Muscle of leg (tissue), 11 donors: ENCODE measurements around the gene TK2. TPM values are rescaled to one million over a fixed set of nuclear protein-coding genes. Genes with fewer than 3 reads are reported as not detected.
"Not testable (repeated sequence)": the region's sequence is repeated elsewhere in the genome, so short reads cannot be mapped to it uniquely, and the experiment has no call there.

Source experiments
- DNase-seq: peaks from one replicate; pipeline ENCODE4 v3.0.0; 2013
- H3K27ac ChIP-seq: one replicate; pipeline ENCODE4 v1.5.1; 2013; ENCODE audit warnings: mild to moderate bottlenecking, low read length, control low read depth
- H3K27me3 ChIP-seq: one replicate; pipeline ENCODE4 v1.6.1; 2013; ENCODE audit warnings: low read length; ENCODE audit not compliant: control insufficient read depth, insufficient read depth
- H3K36me3 ChIP-seq: one replicate; pipeline ENCODE4 v1.6.1; 2013; ENCODE audit warnings: low read length; ENCODE audit not compliant: control insufficient read depth, insufficient read depth
- H3K4me1 ChIP-seq: one replicate; pipeline ENCODE4 v1.6.1; 2013; ENCODE audit warnings: low read length; ENCODE audit not compliant: control insufficient read depth, insufficient read depth
- H3K4me3 ChIP-seq: one replicate; pipeline ENCODE4 v1.5.1; 2013; ENCODE audit warnings: low read length, control low read depth
- H3K9me3 ChIP-seq: replicated peaks from 2 replicates; pipeline ENCODE4 v1.6.1; 2013; ENCODE audit warnings: low read depth, low read length; ENCODE audit not compliant: control insufficient read depth
- WGBS: methylation state at CpG from one replicate; pipeline ENCODE4 v1.1.5; 2013; ENCODE audit warnings: missing lambda C conversion rate; ENCODE audit not compliant: insufficient coverage; 5-methylcytosine and 5-hydroxymethylcytosine counted together
- polyA plus RNA-seq, 8 donors: library from polyadenylated mRNA; unstranded; fragments of 120-200 nt; gene quantifications; one replicate each; pipeline versions ENCODE4 v1.2.1 to v1.2.3, GENCODE V29; 2013; ENCODE audit warnings: inconsistent platforms in 1 of 8, low replicate concordance in 1 of 8; ENCODE audit not compliant: insufficient read length in 8 of 8, insufficient read depth in 1 of 8
- total RNA-seq: library from RNA; stranded (reverse); fragments of 120-200 nt; gene quantifications from one replicate; pipeline ENCODE4 v1.2.4, GENCODE V29; 2013

The TK2 gene
- total and polyA plus RNA-seq, 9 donors, result 13.6 to 18.8 (median 15.0) TPM

GRCh38 chr16:66468321-66468965 is 81.5 kb downstream of the TK2 start:
- 73% methylated on average over 11 of the region's 11 CpGs for WGBS
- Histone ChIP-seq H3K36me3 (no peaks in the 10 kb centered on the region), H3K27me3 (peaks cover 3% of the 10 kb centered on the region), H3K27ac (no peak overlapping the region), H3K4me3 (no peak overlapping the region), H3K9me3 (no peaks in the 10 kb centered on the region), H3K4me1 (peaks cover 19% of the 10 kb centered on the region)
- DNase-seq, result no peak

- no peak for DNase-seq
- Histone ChIP-seq H3K9me3 (no peaks in the 10 kb centered on the region), H3K27me3 (peaks cover 3% of the 10 kb centered on the region), H3K36me3 (no peaks in the 10 kb centered on the region), H3K4me3 (no peak overlapping the region), H3K4me1 (peaks cover 19% of the 10 kb centered on the region), H3K27ac (no peak overlapping the region)
- 98% methylated on average over 4 of the region's 5 CpGs for WGBS
Measured at GRCh38 chr16:66467611-66468010, 82.3 kb downstream of the TK2 start.

- not testable (repeated sequence) for H3K9me3 ChIP-seq, H3K4me3 ChIP-seq, H3K36me3 ChIP-seq, H3K27me3 ChIP-seq, H3K27ac ChIP-seq, DNase-seq
- 83% methylated on average over 1 of the region's 6 CpGs for WGBS
- H3K4me1 ChIP-seq, result peaks cover 13% of the 10 kb centered on the region
Measured at GRCh38 chr16:66466636-66467035, 83.3 kb downstream of the TK2 start.

GRCh38 chr16:66465946-66466345 is 84.0 kb downstream of the TK2 start:
- not testable (repeated sequence) for H3K27ac ChIP-seq, H3K36me3 ChIP-seq, H3K4me3 ChIP-seq, DNase-seq, H3K4me1 ChIP-seq, H3K27me3 ChIP-seq, H3K9me3 ChIP-seq
- 100% methylated on average over 1 of the region's 6 CpGs for WGBS

GRCh38 chr16:66462912-66463311 is 87.0 kb downstream of the TK2 start:
- no peak overlapping the region for H3K4me3 ChIP-seq

GRCh38 chr16:66460703-66461102 is 89.2 kb downstream of the TK2 start:
- no peaks in the 10 kb centered on the region for H3K36me3 ChIP-seq
- H3K27ac ChIP-seq, result no peak overlapping the region
- H3K4me1 ChIP-seq, result no peaks in the 10 kb centered on the region
- H3K9me3 ChIP-seq, result no peaks in the 10 kb centered on the region
- no peak for DNase-seq
- no peak overlapping the region for H3K4me3 ChIP-seq
- 100% methylated on average over 1 of the region's 1 CpG for WGBS
- peaks cover 17% of the 10 kb centered on the region for H3K27me3 ChIP-seq

More at GRCh38 chr16:66462912-66463311, 87.0 kb downstream of the TK2 start:
- Histone ChIP-seq H3K27ac (no peak overlapping the region), H3K27me3 (peaks cover 14% of the 10 kb centered on the region), H3K9me3 (no peaks in the 10 kb centered on the region), H3K36me3 (no peaks in the 10 kb centered on the region), H3K4me1 (no peaks in the 10 kb centered on the region)
- DNase-seq, result no peak
- WGBS, result no CpG with 5 or more reads among the region's 1 CpG

GRCh38 chr16:66459878-66460277 is 90.0 kb downstream of the TK2 start:
- Histone ChIP-seq H3K27ac (no peak overlapping the region), H3K27me3 (peaks cover 17% of the 10 kb centered on the region), H3K9me3 (no peaks in the 10 kb centered on the region), H3K4me1 (no peaks in the 10 kb centered on the region), H3K4me3 (no peak overlapping the region), H3K36me3 (no peaks in the 10 kb centered on the region)
- no peak for DNase-seq
- 17% methylated on average over 1 of the region's 5 CpGs for WGBS

GRCh38 chr16:66458853-66459252 is 91.1 kb downstream of the TK2 start:
- no peaks in the 10 kb centered on the region for H3K36me3 ChIP-seq
- H3K27me3 ChIP-seq, result peaks cover 14% of the 10 kb centered on the region
- DNase-seq, result no peak
- H3K9me3 ChIP-seq, result no peaks in the 10 kb centered on the region
- 62% methylated on average over 5 of the region's 7 CpGs for WGBS
- H3K4me1 ChIP-seq, result no peaks in the 10 kb centered on the region
- H3K27ac ChIP-seq, result no peak overlapping the region
- H3K4me3 ChIP-seq, result no peak overlapping the region

- Histone ChIP-seq H3K36me3 (no peaks in the 10 kb centered on the region), H3K4me1 (no peaks in the 10 kb centered on the region), H3K9me3 (no peaks in the 10 kb centered on the region), H3K27ac (no peak overlapping the region), H3K27me3 (peaks cover 14% of the 10 kb centered on the region), H3K4me3 (no peak overlapping the region)
- DNase-seq, result no peak
- 80% methylated on average over 1 of the region's 5 CpGs for WGBS
Measured at GRCh38 chr16:66458292-66458691, 91.6 kb downstream of the TK2 start.
